Activated CD4-positive, alpha-beta T cell treated with anti-CD3 and anti-CD28 coated beads for 36 hours (primary cell): ENCODE data around the gene REM2. TPM values are rescaled to one million over a fixed set of nuclear protein-coding genes. Genes with fewer than 3 reads are reported as not detected.
A peak's percentile ranks its signal among the peaks of the same experiment; 100 is the strongest.

Experiments
- ATAC-seq: fragments of 200-7000 bp; cut with Tn5 transposase; one replicate; pipeline ENCODE4 v1.10.0; 2021; ENCODE audit warnings: mild to moderate bottlenecking, moderate library complexity
- CTCF ChIA-PET: fragments of 350-600 bp; sonication (Branson Sonifier 250); formaldehyde crosslinking; loops from one replicate; lab custom pipeline; 2021; ENCODE audit warnings: antibody characterized with exemption; lab: Charles Lee
- POLR2A ChIA-PET: fragments of 350-600 bp; sonication (Branson Sonifier 250); formaldehyde crosslinking; loops from one replicate; lab custom pipeline; 2021; ENCODE audit warnings: antibody characterized with exemption, inconsistent platforms; lab: Charles Lee
- DNase-seq: peaks from one replicate; pipeline ENCODE4 v3.0.0-alpha.2; 2020
- H3K27ac Mint-ChIP-seq: one replicate; pipeline ENCODE4 v1.8.0; 2021; ENCODE audit warnings: mixed read lengths
- H3K27me3 Mint-ChIP-seq: one replicate; pipeline ENCODE4 v1.8.0; 2021; ENCODE audit warnings: mixed read lengths
- H3K36me3 Mint-ChIP-seq: one replicate; pipeline ENCODE4 v1.8.0; 2021; ENCODE audit warnings: low read depth, mixed read lengths
- H3K4me1 Mint-ChIP-seq: one replicate; pipeline ENCODE4 v1.8.0; 2021; ENCODE audit warnings: mixed read lengths
- H3K4me3 Mint-ChIP-seq: one replicate; pipeline ENCODE4 v1.8.0; 2021; ENCODE audit warnings: mild to moderate bottlenecking, moderate library complexity, mixed read lengths
- H3K9me3 Mint-ChIP-seq: one replicate; pipeline ENCODE4 v1.8.0; 2021; ENCODE audit warnings: low read depth, mixed read lengths
- intact Hi-C, 2 experiments: fragments of 100-400 bp; cut with DNase I in 1 of 2; cut with micrococcal nuclease in 1 of 2; formaldehyde crosslinking; loops; one replicate each; pipeline versions ENCODE4 v1.14.2 to v1.15.1; 2022 to 2024; cut with DNase I, micrococcal nuclease
- total RNA-seq, 2 experiments: library from RNA; stranded (reverse); gene quantifications; one replicate each; pipeline ENCODE4 v1.2.3, GENCODE V29; 2021

The REM2 gene
- total RNA-seq, 2 experiments from 2014 or later: 0.33 to 0.48 TPM

- Mint-ChIP-seq H3K27me3 (no peaks in the 10 kb centered on the region), H3K4me1 (peaks cover 39% of the 10 kb centered on the region), H3K9me3 (no peaks in the 10 kb centered on the region), H3K4me3 (no peak within 1 kb of the TSS), H3K36me3 (peaks cover 42% of the 10 kb centered on the region), H3K27ac (no peak within 1 kb of the TSS)
- intact Hi-C loops: loop anchor here (1.0 to 5.0 kb wide), 14 partner anchors 10 to 1660 kb away; partner anchors contain the start of genes DAD1 (in 2 of the 2), LRP10 (in 2 of the 2), RBM23 (in 2 of the 2) and ACIN1 (in 1 of the 2)
- DNase-seq (peak; percentile 99), ATAC-seq (peak; percentile 98)
- ChIA-PET POLR2A (interaction anchor here (0.6 to 2.1 kb wide), 11 partner anchors 9 to 422 kb away, joined by 3 to 29 read pairs (median 4); partner anchors contain the start of genes ACIN1, C14orf119, HAUS4 and OXA1L), CTCF (interaction anchor here (0.7 to 3.6 kb wide), 42 partner anchors 10 to 612 kb away, joined by 3 to 46 read pairs (median 5); partner anchors contain the start of genes ACIN1, AJUBA, C14orf119 and CDH24)
Measured at GRCh38 chr14:22929104-22929960, 46.3 kb downstream of the REM2 start, which contains the start of gene PRMT5. Gene PRMT5 (minus strand): TSS chr14:22929376. CDS start chr14:22929361, 15 bp downstream.

GRCh38 chr14:22929961-22930364, 46.9 kb downstream of the REM2 start:
- H3K36me3 Mint-ChIP-seq: peaks cover 36% of the 10 kb centered on the region
- H3K27me3 Mint-ChIP-seq: no peaks in the 10 kb centered on the region
- no peaks in the 10 kb centered on the region for H3K9me3 Mint-ChIP-seq
- H3K4me1 Mint-ChIP-seq: peaks cover 39% of the 10 kb centered on the region
- no peak overlapping the region for H3K27ac Mint-ChIP-seq
- DNase-seq (no peak), ATAC-seq (no peak)
- ChIA-PET CTCF (interaction anchor here (0.7 to 3.6 kb wide), 44 partner anchors 10 to 611 kb away, joined by 3 to 46 read pairs (median 5); partner anchors contain the start of genes ACIN1, AJUBA, C14orf119 and CDH24), POLR2A (interaction anchor here (0.6 to 2.1 kb wide), 6 partner anchors 11 to 1495 kb away, joined by 4 to 29 read pairs (median 5); partner anchors contain the start of genes ACIN1, C14orf119, HAUS4 and RBM23)
- intact Hi-C loops: loop anchor here (1.0 to 5.0 kb wide), 16 partner anchors 11 to 1661 kb away; partner anchors contain the start of genes DAD1 (in 2 of the 2), LRP10 (in 2 of the 2), RBM23 (in 2 of the 2) and ACIN1 (in 1 of the 2)
- H3K4me3 Mint-ChIP-seq: no peak overlapping the region

DNA sequence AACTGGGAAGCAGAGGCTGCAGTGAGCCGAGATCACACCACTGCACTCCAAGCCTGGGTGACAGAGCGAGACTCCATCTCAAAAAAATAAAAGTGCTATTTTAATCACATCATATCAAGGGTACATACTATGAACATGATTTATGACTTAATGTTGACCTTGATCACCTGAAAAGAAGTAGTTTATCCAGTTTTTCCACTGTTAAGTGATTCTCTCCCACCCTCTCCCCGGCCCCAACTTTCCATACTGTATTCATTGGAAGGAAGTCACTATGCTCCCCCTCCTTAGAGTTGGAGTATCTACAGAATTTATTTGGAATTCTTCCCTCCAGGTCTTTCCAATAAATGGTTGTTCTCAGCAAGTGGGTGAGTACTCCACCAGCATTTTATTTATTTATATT, 49.1 kb downstream of the REM2 start:
- no peak overlapping the region for H3K4me3 Mint-ChIP-seq
- intact Hi-C loops: no loop called here
- ATAC-seq: no peak
- peak overlapping the region; percentile 59 for H3K27ac Mint-ChIP-seq
- CTCF ChIA-PET: interaction anchor here (0.9 to 1.4 kb wide), 2 partner anchors 27 to 137 kb away, joined by 3 read pairs; no protein-coding TSS in a partner anchor
- no peaks in the 10 kb centered on the region for H3K9me3 Mint-ChIP-seq
- POLR2A ChIA-PET: no interaction called here
- no peaks in the 10 kb centered on the region for H3K27me3 Mint-ChIP-seq
- H3K4me1 Mint-ChIP-seq: peaks cover 27% of the 10 kb centered on the region
- no peak for DNase-seq
- H3K36me3 Mint-ChIP-seq: peaks cover 25% of the 10 kb centered on the region

DNA sequence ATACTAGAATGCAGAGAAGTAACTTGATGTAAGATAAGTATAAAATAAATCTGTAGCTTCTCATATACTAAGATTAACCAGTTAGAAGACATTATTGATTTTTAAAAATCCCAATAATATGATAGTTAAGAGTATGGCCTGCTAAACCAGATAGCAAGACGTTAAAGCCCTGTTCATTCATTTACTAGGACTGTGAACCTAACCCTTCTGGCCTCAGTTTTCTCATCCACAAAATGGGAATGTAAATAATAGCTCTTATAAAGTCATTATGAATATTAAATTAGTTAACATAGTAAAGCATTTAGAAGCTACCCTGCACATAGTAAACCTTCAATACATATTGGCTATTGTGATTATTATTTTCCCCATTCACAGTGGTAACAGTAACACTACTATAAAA, 52.1 kb downstream of the REM2 start:
- POLR2A ChIA-PET: no interaction called here
- DNase-seq (no peak), ATAC-seq (no peak)
- intact Hi-C loops: no loop called here
- no peaks in the 10 kb centered on the region for H3K27me3 Mint-ChIP-seq
- H3K4me3 Mint-ChIP-seq: no peak overlapping the region
- peaks cover 20% of the 10 kb centered on the region for H3K36me3 Mint-ChIP-seq
- no peak overlapping the region for H3K27ac Mint-ChIP-seq
- no peaks in the 10 kb centered on the region for H3K9me3 Mint-ChIP-seq
- H3K4me1 Mint-ChIP-seq: peaks cover 16% of the 10 kb centered on the region
- CTCF ChIA-PET: interaction anchor here (0.8 to 2.5 kb wide), 10 partner anchors 10 to 134 kb away, joined by 3 to 11 read pairs (median 4); partner anchors contain the start of gene AJUBA

Other genes with a start within 250 kb of the REM2 start
- not detected for gene OR6J1, start 238.9 kb upstream of the REM2 start, total RNA-seq
- 100 to 1,000 TPM; 136 to 148 TPM for gene OXA1L, start 116.5 kb upstream of the REM2 start, total RNA-seq
- under 1 TPM; 0.50 to 0.72 TPM for gene SLC7A7, start 67.8 kb upstream of the REM2 start, total RNA-seq
- gene MRPL52, start 53.3 kb upstream of the REM2 start, total RNA-seq: 100 to 1,000 TPM; 115 to 136 TPM
- gene MMP14, start 46.6 kb upstream of the REM2 start, total RNA-seq: 1 to 10 TPM; 2.0 to 2.1 TPM
- gene LRP10, start 11.5 kb upstream of the REM2 start, total RNA-seq: 10 to 100 TPM; 36.3 to 41.8 TPM
- gene RBM23, start 35.9 kb downstream of the REM2 start, total RNA-seq: 10 to 100 TPM; 61.6 to 68.6 TPM
- gene PRMT5, start 46.2 kb downstream of the REM2 start, total RNA-seq: 100 to 1,000 TPM; 121 to 151 TPM
- 10 to 100 TPM; 62.5 to 84.4 TPM for gene HAUS4, start 73.9 kb downstream of the REM2 start, total RNA-seq
- gene AJUBA, start 99.3 kb downstream of the REM2 start, total RNA-seq: 1 to 10 TPM; 2.9 to 3.2 TPM
- 10 to 100 TPM; 10.7 to 11.5 TPM for gene C14orf93, start 126.9 kb downstream of the REM2 start, total RNA-seq
- gene PSMB5, start 151.7 kb downstream of the REM2 start, total RNA-seq: 100 to 1,000 TPM; 104 to 129 TPM
- gene PSMB11, start 159.0 kb downstream of the REM2 start, total RNA-seq: not detected
- gene CDH24, start 174.3 kb downstream of the REM2 start, total RNA-seq: 1 to 10 TPM in 1 of 2 experiments, under 1 TPM in 1; 0.82 to 1.1 TPM
- 100 to 1,000 TPM; 160 to 215 TPM for gene ACIN1, start 211.9 kb downstream of the REM2 start, total RNA-seq
- 10 to 100 TPM; 43.8 to 51.5 TPM for gene C14orf119, start 212.3 kb downstream of the REM2 start, total RNA-seq
- gene CIROP, start 221.8 kb downstream of the REM2 start, total RNA-seq: not detected
- under 1 TPM; 0.19 to 0.34 TPM for gene CEBPE, start 236.0 kb downstream of the REM2 start, total RNA-seq